GM18508 (cell line): ENCODE measurements around the gene RAD51AP1.

Source experiments
- ATAC-seq: cut with Tn5 transposase; IDR thresholded peaks from one replicate; pipeline ENCODE4 v1.9.1; 2021; ENCODE audit warnings: moderate number of reproducible peaks; ENCODE audit not compliant: insufficient read depth, unreplicated experiment

RAD51AP1 gene

DNA sequence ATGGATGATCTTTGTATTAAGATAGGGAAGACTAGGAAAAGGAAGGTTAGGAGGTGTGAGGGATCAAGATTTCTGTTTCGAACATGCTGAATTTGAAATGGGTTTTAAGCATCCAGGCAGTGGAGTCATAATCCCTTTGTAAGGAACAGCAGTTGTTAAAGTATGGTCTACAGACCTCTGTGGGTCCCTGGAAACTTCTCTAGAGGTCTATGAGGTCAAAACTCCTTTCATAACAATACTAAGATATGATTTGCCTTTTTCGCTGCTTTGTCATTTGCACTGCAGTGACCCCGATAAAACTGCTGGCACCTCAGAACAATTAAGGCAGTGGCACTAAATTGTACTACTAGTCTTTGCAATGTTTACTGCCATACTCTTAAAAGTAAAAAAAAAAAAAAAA lies 1.5 kb downstream of the RAD51AP1 start:
- ATAC-seq: no peak

DNA sequence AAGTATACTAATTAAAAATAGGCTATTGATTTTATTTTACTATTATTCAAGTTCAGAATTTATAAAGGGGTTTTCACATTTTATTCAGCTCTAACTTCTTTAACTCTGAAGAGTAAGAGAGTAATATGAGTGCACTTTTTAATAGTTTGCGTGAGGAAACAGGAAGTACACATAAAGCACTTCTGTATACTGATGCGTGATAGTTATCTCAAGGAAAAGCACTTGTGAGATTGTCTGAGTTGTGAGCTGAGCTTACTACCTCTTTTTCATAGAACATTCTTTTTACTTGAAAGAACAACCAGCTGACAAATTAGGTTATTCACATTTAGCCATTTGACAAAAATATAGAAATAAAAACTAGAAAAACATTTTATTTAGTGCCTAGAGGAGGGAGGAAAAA lies 1.9 kb downstream of the RAD51AP1 start:
- no peak for ATAC-seq

DNA sequence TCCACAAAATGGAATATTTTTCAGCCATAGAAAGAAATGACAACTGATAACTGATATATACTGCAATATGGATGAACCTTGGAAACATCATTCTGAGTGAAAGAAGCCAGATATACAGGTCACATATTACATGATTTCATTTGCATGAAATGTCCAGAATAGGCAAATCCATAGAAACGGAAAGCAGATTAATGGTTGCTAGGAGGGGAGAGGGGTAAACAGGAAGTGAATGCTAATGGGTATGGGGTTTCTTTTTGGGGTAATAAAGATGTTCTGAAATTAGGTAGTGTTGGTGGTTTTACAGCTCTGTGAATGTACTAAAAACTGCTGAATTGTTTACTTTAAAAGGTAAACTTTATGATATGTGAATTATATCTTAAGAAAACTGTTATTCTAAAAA lies 6.5 kb downstream of the RAD51AP1 start:
- no peak for ATAC-seq

DNA sequence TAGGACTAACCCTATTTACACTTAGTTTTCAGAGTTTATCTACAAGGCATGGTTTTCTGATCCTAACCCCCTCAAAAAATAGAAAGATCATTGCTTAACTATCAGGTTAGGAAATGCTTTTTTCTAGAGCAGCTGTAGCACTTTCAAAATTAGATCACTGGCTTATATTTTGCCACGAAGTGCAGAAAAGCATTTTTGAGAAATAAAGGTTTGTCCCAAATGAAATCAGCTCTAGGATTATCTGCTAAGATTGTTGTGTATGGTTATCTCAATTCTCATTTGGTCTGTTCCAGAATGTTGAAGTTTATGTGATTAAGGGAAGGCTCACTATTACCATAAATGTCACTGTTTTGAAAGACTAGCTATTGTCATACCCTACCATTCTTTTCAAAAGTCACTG lies 13.5 kb downstream of the RAD51AP1 start:
- no peak for ATAC-seq

DNA sequence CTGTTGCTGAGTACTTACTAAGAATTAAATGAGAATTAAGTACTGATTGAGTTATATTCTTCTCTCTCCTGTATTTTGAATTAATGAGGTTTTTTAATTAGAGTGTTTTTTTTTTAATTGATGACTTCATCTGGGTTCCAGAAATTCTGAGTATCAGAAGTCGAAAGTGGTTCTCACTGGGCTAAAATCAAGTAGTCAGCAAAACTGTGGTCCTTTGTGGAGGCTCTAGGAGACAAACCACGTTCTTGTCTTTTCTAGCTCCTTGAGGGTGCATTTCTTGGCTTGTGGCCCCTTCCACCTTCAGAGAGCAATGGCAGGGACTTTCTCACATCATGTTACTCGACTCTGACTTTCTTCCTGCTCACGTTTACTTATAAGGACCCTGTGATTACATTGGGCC lies 15.3 kb downstream of the RAD51AP1 start:
- ATAC-seq: no peak

DNA sequence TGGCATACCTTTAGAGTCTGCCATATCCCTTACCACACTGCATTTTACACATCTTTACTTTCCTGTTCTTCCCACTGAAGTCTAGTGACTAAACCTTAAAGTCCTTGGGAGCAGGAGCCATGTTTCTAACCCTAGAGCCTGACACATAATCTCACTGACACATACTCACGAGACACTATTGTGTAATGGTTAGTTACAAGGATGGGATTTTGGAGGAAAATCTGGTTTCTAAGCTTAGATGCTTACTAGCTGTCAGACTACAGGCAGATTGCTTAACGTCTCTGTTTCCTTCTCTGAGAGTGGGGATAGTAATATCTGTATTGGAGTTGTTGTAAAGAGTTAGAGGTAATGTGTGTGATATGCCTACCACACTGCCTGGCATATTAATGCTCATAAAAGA lies 17.1 kb downstream of the RAD51AP1 start:
- ATAC-seq: no peak

DNA sequence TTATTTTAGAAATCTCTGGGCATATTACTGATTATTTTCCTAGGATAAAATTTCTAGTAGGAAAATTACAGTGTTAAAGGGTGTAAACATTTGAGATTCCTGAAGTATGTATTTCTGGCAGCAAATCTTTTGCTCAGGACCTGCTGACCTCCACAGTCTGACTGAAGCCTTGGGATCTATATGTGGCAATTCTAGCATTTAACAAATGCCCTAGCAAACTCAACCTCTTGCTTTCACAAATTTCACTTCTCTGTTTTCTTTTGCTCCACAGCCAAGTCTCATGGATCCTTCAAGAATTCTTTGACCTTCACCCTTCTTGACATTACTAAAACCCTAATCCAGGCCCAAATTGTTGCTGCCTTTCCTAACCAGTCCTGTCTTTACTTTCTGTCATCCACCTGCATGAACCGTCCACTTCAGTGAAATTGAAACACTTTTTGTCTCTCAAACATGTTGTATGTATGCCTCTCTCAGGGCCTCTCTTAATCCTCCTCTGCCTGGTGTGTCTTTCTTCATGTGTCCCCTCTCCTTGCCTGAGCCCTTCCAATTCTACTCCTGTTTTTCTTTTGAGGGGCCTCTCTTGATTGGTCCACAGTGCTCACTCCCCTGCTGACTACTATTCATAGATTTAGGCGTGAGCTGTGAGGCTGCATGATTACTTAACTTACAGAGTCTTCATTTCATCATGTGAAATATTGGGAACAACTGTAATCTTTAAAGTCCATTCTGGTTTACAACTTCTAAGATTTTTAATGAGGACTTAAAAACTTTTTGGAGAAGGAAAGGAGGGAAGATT lies 18.2 kb downstream of the RAD51AP1 start:
- no peak for ATAC-seq

DNA sequence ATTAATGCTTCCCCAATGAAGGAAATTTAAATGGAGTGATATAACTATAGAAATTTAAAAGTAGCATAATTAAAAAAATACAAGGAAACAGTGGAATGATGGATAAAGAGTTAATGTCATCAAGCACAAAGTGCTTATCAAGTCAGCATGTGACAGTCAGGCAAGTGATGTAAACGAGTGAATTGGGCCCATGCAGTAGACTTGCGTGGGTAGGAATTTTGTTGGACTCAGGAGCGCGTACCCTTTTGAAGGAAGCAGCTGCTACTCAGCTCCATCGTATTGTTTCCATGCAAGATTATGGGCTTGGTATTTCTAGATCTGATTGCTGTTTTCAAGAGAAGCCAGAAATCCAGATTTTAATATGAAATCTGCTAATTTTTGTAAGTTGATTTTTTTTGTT lies 18.9 kb downstream of the RAD51AP1 start:
- ATAC-seq: no peak

DNA sequence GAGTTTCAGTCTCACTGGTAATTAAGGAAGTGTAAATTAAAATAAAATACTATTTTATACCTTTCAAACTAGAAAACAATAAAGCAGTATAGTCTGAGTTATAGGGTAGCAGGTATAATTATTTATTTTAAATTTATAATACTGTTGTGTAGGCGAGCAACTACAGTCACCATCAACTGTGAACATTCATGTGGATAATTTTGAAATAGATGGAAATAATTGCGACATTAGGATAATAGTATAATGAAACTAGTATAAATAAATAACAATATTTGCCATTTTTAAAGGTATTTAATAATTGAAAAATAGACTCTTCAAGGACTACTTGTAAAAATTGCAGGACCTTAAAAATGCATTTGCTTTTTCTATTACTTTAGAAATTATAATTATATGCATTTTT lies 19.5 kb downstream of the RAD51AP1 start:
- ATAC-seq: no peak

DNA sequence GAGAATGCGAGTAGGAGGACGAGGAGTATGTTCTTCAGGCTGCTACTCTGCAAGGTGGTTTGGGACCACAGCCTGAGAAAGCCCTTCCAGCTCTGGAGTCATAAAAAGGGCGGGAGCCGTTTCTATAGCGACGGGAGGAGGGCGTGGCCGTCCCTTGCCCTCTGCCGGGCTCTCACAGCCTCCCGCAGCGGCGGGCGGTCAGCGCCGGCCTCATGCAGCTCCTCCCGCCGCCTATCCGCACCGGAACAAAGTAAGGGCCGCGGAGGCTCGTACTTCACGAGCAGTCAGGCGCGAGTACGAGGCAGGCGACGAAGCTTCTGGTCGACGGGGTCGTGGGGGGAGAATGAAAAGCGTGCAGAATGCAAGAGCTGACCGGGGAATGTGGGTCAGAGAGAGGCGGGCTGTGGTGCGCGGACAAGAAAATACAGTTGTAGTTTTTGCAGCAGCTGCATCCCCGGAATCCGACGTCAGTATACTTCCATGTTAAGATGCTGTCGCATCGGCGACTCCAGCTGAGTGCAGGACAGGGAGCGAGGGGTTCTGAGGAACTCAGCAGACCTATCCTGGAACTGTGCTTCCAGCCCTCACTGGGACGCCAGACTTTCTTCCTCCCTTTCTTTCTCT lies 23.5 kb downstream of the RAD51AP1 start, which contains the start of gene DYRK4:
Gene DYRK4 (plus strand): TSS at position 175 of the 624 bp plus-strand sequence. CDS start 38 bp downstream, at position 213.
- no peak for ATAC-seq

DNA sequence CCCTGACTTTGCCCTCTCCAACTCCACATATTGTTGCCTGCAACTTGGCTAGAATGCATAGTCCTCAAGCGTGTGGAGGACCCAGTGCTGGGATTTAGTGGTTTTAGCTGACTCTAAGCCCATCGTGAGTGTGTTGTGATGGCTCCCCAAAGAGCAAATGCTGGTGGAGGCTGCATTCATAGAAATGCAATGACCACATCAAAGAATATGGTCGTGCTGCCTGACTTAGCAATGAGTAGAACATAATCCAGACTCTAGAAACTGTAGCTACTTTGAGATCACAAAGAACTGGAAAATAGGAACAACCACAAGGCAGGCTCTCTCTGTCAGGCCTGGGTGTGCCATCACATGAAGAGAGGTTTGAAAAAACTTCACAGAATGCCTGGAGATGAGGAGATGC lies 24.6 kb downstream of the RAD51AP1 start:
- no peak for ATAC-seq

DNA sequence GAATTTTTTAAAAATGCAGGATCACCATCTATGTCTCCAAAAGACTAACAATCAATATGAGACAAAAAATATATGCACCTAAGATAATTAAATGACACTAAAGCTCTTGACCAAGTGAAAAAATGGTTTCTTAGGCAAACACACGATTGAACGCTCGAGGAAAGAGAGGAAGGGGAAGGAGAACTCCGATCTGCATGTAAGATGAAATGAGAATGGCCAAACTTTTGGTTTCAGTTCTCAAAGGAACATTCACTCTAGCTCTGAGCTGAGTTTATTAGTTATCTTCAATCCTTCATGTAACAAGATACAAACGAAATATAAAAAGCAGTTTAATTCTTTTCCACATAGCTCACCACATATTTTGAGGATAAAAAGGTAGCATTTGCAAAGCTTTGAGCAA lies 26.1 kb downstream of the RAD51AP1 start:
- ATAC-seq: no peak

DNA sequence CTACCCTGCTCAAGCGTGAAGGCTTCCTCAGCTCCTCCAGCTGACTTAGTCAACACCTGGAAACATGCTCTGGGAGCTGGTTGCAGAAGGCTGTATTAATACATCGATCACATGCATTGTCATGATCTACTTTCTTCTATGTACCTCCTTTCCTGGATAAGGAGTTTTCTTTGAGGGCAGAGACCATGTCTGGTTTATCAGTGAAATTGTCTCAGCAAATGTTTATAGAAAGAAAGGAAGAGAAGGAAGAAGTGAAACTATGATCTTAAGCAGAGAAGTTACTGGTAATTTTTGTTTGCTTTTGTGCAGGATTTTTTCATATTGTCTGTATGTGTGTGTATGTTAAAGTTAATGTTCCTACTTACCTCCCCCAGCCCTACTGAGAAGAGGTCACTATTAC lies 27.8 kb downstream of the RAD51AP1 start:
- no peak for ATAC-seq

DNA sequence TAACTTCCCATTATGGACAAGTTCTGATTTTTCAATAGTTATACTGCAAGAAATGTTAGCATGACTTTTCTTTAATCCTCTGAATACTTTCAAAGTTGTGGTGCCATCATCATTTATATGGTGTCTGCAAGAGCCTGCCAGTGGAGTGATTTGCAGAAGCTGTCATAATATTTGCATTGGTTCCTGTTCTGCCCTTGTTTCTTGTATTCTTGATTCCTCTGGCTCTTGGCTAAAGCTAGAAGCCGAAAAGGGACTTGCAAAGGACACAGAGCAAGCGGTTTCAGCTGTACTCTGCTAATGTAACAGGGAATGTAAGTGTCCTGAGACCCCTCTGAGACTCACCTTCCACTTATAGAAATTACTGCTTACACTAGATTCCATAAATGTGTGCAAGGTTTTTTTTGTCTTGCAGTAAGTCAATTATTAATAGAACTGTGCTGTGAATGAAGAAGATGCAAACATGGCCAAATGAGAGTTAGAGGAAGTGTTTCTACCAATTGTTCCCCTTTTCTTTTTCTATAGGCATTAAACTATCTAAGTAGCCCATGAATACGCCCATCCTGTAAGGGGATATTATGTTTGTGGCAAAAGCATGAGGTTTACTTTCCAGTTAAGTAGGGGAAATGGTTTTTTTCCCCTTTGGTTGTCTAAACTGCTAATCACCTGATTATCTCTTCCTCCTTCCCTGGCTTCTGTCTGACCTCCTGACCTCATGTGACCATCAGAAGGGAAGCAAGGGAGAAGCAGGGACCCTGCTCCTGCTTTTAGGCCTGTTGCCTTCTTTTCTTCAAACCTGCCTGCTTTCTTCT lies 28.6 kb downstream of the RAD51AP1 start:
- ATAC-seq: no peak

DNA sequence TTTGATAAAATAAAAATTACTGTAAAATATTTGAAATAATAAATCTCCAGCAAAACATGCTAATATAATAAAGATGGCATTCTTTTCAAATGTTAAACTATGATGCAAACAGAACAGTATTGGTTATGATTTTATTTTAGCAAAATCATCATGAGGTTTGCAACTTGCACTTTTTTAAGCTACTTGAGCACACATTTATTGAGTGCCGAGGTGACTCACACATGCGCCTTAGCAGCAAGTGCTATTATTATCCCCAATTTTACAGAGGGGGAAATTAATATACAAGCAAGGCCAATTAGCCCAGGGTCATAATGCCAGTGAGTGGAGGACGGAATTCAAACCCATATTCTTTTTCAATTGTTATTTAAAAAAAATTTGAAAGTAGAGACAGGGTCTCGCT lies 30.6 kb downstream of the RAD51AP1 start:
- no peak for ATAC-seq

DNA sequence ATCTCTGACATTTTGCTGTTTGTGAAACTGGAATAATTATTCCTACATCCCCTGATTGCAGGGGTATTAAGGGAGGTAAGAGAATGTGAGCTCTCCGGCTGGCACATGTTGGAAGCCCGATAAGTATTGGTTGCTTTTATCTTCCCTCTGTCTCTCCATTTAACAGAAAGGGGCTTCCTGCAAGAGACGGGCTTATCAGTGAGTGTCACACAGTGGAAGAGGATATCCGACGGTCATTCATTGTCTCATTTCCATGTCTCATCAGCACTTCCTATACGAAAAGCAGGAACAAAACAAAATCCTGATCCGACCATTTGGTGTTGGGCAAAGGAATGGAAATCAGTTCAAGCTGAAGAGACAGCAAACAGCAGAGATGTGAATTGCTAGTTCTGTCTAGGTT lies 34.0 kb downstream of the RAD51AP1 start:
- no peak for ATAC-seq

DNA sequence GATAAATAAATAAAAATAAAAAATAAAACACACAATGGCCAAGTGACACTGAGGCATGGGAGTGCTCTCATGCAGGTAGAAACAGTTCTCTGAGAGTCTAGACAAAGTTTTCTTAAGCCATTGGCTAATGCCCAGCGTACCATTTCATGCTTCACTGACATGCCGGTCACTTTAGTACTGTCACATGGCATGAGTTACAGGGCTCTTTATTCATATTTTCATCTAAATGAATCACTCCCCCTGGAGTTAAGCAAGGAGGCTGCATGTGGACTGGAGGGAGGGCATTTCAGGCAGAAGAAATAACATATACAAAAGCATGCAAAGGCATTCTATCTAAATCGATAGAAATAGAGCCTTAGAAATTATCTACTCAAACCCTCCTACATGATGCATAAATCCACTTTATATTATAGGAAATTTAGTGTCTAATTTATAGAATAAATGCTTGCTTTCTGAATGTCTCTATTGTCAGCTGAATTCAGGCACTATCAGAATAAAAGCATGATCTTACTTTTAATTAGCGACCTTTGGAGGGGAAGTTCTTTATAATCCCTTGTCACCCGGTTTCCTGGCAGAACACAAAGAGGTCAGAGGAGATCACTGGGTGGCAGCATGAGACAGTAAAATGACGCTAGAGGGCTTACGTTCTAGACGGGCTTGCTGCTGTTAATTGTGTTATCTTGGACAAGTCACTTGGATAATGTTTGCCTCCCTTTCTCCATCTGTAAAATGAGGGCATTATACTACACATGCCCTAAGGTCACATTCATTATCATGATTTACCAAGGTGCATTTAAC lies 40.8 kb downstream of the RAD51AP1 start:
- no peak for ATAC-seq

DNA sequence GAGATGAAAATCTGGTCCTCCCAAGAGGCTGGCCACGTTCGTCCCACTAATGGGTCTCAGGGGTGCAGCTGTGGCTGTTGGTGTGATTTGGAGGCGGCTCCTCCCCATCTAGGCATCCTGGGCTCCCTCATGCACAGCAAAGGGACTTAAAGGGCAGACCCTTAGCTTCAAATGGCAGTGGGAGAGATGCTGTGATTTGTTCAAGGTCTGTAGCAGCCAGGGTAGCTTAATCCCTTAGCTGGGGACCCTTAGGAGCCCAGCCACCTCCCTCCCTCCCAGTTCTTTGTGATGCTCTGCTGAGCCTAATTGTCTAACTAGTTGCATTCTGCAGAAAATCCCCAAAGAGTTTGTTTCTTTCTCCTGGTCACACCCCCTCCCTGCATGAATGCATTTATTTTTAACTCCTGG lies 41.6 kb downstream of the RAD51AP1 start:
- no peak for ATAC-seq

DNA sequence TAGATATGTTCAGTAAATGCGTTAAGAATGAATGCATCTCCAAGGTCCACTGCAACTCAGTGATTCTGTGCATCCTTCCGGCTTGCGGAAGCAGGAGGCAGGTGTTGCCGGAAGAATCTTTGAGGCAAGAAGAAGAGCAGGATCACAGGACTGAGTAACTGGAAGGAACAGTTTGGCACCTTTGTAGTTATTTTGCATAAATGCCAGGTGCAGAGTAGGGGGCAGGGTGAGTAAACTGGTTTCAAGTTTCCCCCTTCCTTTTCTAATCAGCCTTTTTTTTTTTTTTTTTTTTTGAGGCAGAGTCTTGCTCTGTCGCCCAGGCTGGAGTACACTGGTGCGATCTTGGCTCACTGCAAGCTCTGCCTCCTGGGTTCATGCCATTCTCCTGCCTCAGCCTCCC lies 45.6 kb downstream of the RAD51AP1 start:
- ATAC-seq: no peak

DNA sequence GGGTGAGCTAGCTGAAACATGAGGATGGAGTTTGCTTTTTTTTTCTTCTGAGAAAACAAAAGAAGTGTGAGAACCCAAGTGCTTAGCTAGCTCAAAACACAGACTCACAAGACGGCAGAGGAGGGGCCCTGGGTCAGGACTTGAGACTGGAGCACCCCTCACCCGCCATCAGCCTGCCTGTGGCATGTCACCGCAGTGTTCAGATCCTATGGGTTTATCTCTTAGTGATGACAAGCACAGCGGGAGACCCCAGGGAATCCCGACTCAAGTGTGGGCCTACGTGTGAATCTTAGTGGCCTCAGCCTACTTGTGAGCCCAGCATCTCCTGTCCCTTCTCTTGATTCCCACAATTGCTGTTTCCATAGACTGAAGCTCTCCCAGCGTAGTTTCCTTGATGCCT lies 46.2 kb downstream of the RAD51AP1 start:
- no peak for ATAC-seq
